AG10803 (cell line): Measurements from ENCODE around the gene P2RX7.

Experiments
- DNase-seq: peaks from one replicate; pipeline ENCODE4 v3.0.0; 2010; ENCODE audit warnings: low read depth
- H3K4me3 ChIP-seq: 2 replicates; pipeline ENCODE4 v1.5.1; 2011; ENCODE audit warnings: mild to moderate bottlenecking, low read length, control low read depth
- TF ChIP-seq, protein P1 (sequence below): conservative IDR thresholded peaks from 2 replicates; pipeline ENCODE4 v1.5.1; 2011; ENCODE audit warnings: mild to moderate bottlenecking, low read length, control low read depth, inconsistent platforms

Gene P2RX7

DNA sequence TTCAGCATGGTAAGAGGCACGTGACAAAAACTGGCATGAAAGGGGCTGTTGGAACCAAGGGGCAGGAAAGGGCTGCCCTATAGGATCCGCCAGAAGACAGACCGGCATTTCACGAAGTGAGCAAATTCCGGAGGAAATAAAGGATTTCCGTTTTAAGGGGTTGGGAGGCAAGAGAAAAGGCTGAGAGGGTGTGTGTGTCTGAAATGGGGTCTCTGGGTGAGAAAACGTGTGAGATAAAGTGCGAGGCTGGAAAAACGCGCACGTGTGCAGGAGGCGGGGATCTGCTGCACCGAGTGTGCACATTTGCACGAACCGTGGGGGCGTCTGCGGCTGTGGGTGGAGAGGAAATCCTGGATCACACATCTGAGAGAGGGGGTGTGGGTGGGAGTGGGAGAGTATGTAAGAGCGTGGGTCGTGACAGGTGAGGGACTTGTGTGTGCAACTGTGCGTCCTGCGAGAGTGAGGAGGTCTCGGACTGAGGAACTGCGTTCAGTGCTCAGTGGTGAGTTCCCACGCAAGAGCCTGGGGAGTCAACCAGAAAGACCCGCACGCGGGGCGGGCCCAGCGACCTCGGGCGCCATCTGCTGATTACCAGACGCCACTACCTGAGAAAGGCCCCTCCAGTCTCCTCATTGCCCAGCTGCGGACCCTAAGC is 37.0 kb upstream of the P2RX7 start:
- H3K4me3 ChIP-seq = peak overlapping the region; percentile 58
- DNase-seq = peak; percentile 42
- TF ChIP-seq, protein P1, sequence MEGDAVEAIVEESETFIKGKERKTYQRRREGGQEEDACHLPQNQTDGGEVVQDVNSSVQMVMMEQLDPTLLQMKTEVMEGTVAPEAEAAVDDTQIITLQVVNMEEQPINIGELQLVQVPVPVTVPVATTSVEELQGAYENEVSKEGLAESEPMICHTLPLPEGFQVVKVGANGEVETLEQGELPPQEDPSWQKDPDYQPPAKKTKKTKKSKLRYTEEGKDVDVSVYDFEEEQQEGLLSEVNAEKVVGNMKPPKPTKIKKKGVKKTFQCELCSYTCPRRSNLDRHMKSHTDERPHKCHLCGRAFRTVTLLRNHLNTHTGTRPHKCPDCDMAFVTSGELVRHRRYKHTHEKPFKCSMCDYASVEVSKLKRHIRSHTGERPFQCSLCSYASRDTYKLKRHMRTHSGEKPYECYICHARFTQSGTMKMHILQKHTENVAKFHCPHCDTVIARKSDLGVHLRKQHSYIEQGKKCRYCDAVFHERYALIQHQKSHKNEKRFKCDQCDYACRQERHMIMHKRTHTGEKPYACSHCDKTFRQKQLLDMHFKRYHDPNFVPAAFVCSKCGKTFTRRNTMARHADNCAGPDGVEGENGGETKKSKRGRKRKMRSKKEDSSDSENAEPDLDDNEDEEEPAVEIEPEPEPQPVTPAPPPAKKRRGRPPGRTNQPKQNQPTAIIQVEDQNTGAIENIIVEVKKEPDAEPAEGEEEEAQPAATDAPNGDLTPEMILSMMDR = peak; percentile 81

DNA sequence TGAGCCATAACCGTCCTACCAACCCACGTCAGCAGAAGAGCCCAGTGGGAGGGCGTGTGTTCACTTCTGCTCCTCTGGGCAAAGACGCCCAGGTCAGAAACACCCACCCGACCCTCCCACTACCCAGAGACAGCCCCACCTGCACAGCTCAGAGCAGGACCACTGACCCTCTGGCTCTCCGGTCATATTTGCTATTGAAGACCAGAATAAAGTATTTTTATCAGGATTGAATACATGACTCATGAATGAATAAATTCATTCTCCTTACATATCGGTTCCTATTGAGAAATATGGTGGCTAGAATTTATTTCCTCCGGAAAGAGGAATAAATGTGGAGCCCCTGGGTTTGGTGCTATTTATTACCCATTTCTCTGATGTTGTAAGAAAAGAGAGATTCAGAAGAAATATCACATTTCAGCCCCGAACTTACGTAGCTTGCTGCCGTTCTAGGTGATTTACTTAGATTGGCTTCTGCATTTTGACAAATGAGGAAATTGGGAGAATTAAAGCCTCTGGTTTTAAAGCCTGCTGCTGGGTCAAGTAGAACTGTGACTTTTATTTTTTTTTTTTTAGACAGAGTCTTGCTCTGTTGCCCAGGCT is 36.4 kb upstream of the P2RX7 start:
- no peak for DNase-seq
- TF ChIP-seq, protein P1 = no peak
- no peak overlapping the region for H3K4me3 ChIP-seq

DNA sequence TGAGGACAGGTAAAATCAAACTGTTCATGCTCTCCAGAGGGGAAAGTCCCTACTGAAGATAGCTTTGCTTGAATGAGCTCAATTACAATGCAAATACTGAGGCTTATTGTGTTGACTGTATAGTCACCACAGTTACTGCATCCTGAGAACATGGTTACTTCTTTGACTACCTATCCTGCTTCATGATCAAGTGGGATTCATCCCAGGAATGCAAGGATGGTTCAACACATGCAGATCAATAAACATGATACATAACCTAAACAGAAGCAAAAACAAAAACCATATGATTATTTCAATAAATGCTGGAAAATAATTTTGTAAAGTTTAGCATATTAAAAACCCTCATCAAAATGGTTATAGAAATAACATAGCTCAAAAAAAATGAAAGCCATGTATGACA is 32.9 kb upstream of the P2RX7 start:
- no peak overlapping the region for H3K4me3 ChIP-seq
- TF ChIP-seq, protein P1 = no peak
- DNase-seq = no peak

DNA sequence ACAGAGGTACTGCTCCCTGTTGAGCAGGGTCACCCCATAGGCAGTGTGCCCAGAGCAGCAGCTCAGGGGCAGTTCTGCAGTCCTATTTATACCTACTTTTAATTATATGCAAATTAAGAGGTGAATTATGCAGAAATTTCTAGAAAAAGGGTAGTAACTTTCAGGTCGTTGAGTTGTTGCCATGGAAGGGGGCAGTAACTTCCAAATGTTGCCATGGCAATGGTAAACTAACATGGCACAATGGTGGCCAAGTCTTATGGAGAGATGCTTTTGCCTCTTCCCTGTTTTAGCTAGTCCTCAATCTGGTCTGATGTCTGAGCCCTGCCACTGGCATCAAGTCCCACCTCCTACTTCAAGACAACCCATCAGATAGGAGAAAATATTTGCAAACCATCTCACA is 30.4 kb upstream of the P2RX7 start:
- TF ChIP-seq, protein P1 = no peak
- no peak overlapping the region for H3K4me3 ChIP-seq
- DNase-seq = no peak

DNA sequence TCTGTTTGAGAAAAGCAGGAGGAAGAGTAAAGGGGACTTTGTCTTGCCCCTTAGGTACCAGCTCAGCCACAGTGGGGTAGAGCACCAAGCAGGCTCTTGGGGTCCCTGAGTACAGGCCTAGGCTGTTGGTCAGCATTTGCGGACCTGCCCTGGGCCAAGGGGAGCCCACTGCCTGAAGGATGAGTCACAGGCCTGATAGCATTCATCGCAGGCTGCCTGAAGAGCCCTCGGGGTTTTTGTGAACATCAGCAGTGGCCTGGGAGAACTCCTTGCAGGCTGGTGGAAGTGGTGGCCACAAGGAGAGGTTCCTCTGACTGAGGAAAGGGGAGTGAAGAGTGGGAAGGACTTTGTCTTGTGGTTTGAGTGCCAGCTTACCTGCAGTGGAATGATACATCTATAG is 25.0 kb upstream of the P2RX7 start:
- TF ChIP-seq, protein P1 = no peak
- H3K4me3 ChIP-seq = no peak overlapping the region
- no peak for DNase-seq

DNA sequence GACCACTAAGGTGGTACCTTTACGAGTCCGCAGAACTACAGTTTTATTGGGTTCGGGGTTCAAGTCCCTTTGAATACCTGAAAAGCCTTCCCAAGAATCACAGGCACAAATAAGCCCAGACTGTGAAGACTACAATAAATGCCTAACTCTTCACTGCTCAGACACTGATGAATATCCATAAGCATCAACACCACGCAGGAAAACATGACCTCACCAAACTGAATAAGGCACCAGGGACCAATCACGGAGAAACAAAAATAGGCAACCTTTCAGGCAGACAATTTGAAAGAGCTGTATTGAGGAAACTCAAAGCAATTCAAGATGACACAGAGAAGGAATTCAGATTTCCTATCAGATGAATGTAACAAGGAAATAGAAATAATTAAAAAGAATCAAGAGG is 24.2 kb upstream of the P2RX7 start:
- no peak for DNase-seq

More for the DNA sequence above, 24.2 kb upstream of the P2RX7 start:
- TF ChIP-seq, protein P1 = no peak
- H3K4me3 ChIP-seq = no peak overlapping the region
